ENCODE measurements around the gene IQGAP2. TPM values are rescaled to one million over a fixed set of nuclear protein-coding genes. Genes with fewer than 3 reads are reported as not detected.

IQGAP2 gene
- total RNA-seq, 6 experiments from 2014 or later = 96.4 to 152 (median 123) TPM

DNA sequence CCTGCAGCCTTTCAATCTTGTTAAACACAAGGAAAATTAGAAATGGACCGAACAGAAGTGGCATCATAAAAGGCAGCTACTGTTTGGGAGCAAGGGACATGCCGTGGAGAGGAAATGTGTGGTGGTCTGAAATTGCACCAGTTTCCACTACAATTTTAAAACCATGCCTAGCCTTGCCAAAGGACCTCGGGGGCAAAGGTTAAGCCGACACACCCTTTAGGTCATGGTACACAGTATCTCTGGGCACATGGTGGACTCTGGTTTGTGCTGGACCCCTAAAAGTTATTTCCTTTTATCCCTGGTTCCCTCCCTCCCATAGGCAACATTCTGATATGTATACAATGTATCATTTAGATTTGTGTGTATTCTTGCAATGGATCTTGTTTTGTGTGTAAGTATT is 142.1 kb downstream of the IQGAP2 start:
- intact Hi-C loops (cut with DNase I) = loop anchor here (10.0 kb wide), 1 partner anchor 140 kb away; the partner anchor contains the start of gene IQGAP2 (in 2 of the 2)
- Histone ChIP-seq H3K27ac (no peak overlapping the region), H3K27me3 (no peaks in the 10 kb centered on the region), H3K9me3 (no peaks in the 10 kb centered on the region), H3K4me1 (peaks cover 3 to 70% (median 33%) of the 10 kb centered on the region in 4 donors), H3K36me3 (no peaks in the 10 kb centered on the region), H3K4me3 (no peak overlapping the region)
- TF ChIP-seq POLR2A (IDR thresholded peaks at IDR 0.05) = no peak
- TF ChIP-seq, protein P1, sequence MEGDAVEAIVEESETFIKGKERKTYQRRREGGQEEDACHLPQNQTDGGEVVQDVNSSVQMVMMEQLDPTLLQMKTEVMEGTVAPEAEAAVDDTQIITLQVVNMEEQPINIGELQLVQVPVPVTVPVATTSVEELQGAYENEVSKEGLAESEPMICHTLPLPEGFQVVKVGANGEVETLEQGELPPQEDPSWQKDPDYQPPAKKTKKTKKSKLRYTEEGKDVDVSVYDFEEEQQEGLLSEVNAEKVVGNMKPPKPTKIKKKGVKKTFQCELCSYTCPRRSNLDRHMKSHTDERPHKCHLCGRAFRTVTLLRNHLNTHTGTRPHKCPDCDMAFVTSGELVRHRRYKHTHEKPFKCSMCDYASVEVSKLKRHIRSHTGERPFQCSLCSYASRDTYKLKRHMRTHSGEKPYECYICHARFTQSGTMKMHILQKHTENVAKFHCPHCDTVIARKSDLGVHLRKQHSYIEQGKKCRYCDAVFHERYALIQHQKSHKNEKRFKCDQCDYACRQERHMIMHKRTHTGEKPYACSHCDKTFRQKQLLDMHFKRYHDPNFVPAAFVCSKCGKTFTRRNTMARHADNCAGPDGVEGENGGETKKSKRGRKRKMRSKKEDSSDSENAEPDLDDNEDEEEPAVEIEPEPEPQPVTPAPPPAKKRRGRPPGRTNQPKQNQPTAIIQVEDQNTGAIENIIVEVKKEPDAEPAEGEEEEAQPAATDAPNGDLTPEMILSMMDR (IDR thresholded peaks at IDR 0.05) = no peak
- DNase-seq (no peak), ATAC-seq (no peak)
- 38% methylated on average over 4 of the region's 4 CpGs for WGBS (ENCODE audit: insufficient coverage, low coverage, low lambda C conversion rate, missing lambda C conversion rate)

DNA sequence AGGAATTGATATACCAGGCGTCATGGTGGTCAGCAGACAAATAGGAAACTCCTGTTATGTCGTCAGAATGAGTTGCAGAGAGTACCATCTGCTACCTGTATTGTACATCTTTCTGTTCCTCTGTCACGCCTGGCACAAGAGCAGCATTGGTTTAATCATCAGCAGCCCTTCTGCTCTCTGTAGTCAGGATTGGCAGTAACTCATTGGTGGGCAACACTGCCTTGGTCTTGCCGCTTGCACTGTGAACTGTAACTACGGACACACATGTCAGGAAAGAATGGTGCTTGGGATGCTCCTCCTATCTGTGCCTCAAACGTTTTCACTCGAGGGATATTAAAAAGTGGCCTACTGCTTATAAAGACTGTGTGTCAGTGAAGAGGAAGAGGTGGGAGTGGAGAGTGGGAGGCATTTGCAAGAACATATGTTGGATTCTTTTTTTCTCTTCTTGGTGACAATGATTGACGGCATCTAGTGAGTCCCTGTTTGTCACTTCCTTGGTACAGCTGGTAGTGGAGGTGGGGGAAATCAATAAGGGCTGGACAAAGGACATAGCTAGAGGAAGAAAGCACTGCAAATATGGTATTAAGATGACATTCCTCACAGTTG is 143.5 kb downstream of the IQGAP2 start:
- DNase-seq (no peak), ATAC-seq (peak in 3 of 4 donors; percentile 3 to 13 (median 9))
- Histone ChIP-seq H3K9me3 (no peaks in the 10 kb centered on the region), H3K36me3 (no peaks in the 10 kb centered on the region), H3K27ac (peak overlapping the region; percentile 45 to 64 (median 61)), H3K4me1 (peaks cover 0 to 67% (median 31%) of the 10 kb centered on the region in 4 donors), H3K4me3 (no peak overlapping the region), H3K27me3 (no peaks in the 10 kb centered on the region)
- intact Hi-C loops (cut with DNase I) = loop anchor here (10.0 kb wide), 1 partner anchor 142 kb away; the partner anchor contains the start of gene IQGAP2 (in 2 of the 2)
- WGBS (ENCODE audit: insufficient coverage, low coverage, low lambda C conversion rate, missing lambda C conversion rate) = 46% methylated on average over 8 of the region's 8 CpGs
- no peak for TF ChIP-seq POLR2A (IDR thresholded peaks at IDR 0.05)
- TF ChIP-seq, protein P1 (IDR thresholded peaks at IDR 0.05) = no peak

DNA sequence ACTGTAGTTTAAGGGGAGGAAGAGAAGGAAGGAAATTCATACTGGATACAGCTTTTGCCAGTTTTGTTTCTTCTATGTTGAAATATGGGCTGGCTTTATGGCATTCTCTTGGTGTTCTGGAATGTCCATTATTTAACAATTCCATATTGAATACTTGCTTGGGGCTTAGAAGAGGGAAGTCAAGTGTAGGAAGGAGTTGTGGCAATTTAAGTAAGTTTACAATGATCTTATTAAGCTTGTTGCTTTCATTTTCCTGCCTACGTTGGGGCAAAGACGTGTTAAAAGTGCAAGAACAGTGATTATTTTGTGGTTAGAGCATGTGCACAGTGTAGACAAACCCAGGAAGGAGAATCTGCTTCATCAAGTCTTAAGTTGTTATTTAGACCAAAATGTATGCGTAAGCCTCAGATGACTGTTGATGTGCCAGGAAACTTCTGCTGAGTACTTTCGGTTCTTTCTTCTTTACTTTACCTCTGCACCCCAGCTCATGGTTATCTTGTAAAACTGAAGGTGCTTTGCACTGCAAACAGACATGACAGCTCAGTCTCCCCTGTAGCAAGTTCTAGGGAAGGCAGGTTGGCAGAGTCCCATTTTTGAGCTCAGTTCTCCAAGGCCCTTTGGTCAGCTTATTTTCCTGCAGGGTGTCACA is 144.3 kb downstream of the IQGAP2 start:
- H3K4me1 ChIP-seq = peaks cover 0 to 60% (median 27%) of the 10 kb centered on the region in 4 donors
- TF ChIP-seq, protein P1 (IDR thresholded peaks at IDR 0.05) = no peak
- peak; percentile 41 for TF ChIP-seq POLR2A (IDR thresholded peaks at IDR 0.05)
- peak overlapping the region; percentile 45 to 69 (median 64) for H3K27ac ChIP-seq
- peak; percentile 42 to 51 (median 48) for ATAC-seq
- intact Hi-C loops (cut with DNase I) = loop anchor here (10.0 kb wide), 1 partner anchor 143 kb away; the partner anchor contains the start of gene IQGAP2 (in 2 of the 2)
- H3K27me3 ChIP-seq = no peaks in the 10 kb centered on the region
- no peaks in the 10 kb centered on the region for H3K9me3 ChIP-seq
- DNase-seq = no peak
- H3K36me3 ChIP-seq = no peaks in the 10 kb centered on the region
- H3K4me3 ChIP-seq = no peak overlapping the region
- 9% methylated on average over 4 of the region's 4 CpGs for WGBS (ENCODE audit: insufficient coverage, low coverage, low lambda C conversion rate, missing lambda C conversion rate)

DNA sequence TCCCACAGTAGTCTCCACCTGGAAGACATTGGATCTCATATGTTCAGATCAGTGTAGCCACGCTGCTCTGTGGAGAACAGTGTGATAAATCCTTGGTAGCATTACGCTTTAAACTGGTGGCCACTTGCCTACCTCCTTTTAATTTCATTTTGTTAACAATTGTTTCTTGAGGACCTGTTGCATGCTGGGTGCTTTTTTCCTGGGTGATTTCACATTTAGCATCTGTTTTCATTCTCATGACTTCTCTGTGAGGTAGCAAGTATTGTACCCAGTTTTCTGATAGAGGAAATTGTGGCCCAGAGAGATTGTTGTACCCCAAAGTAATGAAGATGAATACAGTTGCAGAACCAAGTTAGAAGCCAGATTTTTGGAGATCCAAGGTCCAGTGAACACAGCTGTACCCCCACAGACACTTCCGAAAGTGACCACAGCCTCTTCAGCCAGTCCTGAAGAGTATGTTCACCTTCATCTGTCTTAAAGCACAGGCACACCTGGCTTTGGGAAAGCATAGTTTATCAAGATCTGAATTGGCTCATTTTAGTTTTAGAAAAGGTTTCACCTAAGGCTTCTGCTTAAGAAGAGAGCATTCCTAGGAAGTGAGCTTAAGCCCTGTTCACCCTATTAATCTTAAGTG is 144.9 kb downstream of the IQGAP2 start:
- H3K27ac ChIP-seq = peak overlapping the region in 2 of 3 donors; percentile 45 to 69
- no peak for ATAC-seq
- 100% methylated on average over 2 of the region's 3 CpGs for WGBS (ENCODE audit: insufficient coverage, low coverage, low lambda C conversion rate, missing lambda C conversion rate)
- H3K4me3 ChIP-seq = no peak overlapping the region
- H3K4me1 ChIP-seq = peaks cover 0 to 55% (median 26%) of the 10 kb centered on the region in 4 donors
- H3K27me3 ChIP-seq = no peaks in the 10 kb centered on the region
- no peak for DNase-seq
- intact Hi-C loops (cut with DNase I) = loop anchor here (10.0 kb wide), 1 partner anchor 143 kb away; the partner anchor contains the start of gene IQGAP2 (in 2 of the 2)
- H3K9me3 ChIP-seq = no peaks in the 10 kb centered on the region
- no peaks in the 10 kb centered on the region for H3K36me3 ChIP-seq
- TF ChIP-seq, protein P1 (IDR thresholded peaks at IDR 0.05) = no peak
- TF ChIP-seq POLR2A (IDR thresholded peaks at IDR 0.05) = no peak

Data from right lobe of liver (tissue), 6 donors.